NAMALWA (cell line): Measurements from ENCODE around the gene ZNF738.

ENCODE experiments used
- DNase-seq: peaks from one replicate; pipeline ENCODE4 v3.0.0-alpha.2; 2015; ENCODE audit warnings: low spot score

The ZNF738 gene

DNA sequence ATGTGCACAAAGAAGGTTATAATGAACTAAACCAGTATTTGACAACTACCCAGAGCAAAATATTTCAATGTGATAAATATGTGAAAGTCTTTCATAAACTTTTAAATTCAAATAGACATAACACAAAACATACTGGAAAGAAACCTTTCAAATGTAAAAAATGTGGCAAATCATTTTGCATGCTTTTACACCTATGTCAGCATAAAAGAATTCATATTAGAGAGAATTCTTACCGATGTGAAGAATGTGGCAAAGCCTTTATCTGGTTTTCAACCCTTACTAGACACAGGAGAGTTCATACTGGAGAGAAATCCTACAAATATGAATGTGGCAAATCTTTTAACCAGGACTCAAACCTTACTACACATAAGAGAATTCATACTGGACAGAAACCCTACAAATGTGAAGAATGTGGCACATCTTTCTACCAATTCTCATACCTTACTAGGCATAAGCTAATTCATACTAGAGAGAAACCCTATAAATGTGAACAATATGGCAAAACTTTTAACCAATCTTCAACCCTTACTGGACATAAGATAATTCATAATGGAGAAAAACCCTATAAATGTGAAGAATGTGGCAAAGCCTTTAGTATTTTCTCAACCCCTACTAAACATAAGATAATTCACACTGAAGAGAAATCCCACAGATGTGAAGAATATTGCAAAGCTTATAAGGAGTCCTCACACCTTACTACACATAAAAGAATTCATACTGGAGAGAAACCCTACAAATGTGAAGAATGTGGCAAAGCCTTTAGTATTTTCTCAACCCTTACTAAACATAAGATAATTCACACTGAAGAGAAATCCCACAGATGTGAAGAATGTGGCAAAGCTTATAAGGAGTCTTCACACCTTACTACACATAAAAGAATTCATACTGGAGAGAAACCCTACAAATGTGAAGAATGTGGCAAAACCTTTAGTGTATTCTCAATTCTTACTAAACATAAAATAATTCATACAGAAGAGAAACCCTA lies 64.5 kb downstream of the ZNF738 start:
- DNase-seq = no peak
